DND-41 (cell line): ENCODE data around the gene PPP2R2B.

Experiments used
- EZH2 ChIP-seq: IDR thresholded peaks from 3 replicates; pipeline ENCODE4 v1.6.1; 2012; ENCODE audit warnings: borderline replicate concordance, low read depth, mild to moderate bottlenecking, moderate library complexity, low read length, inconsistent platforms; ENCODE audit not compliant: severe bottlenecking
- TF ChIP-seq, protein P1 (sequence below): IDR thresholded peaks from 2 replicates; pipeline ENCODE4 v1.5.1; 2012; ENCODE audit warnings: borderline replicate concordance, low read length, moderate library complexity, mild to moderate bottlenecking; ENCODE audit not compliant: poor library complexity, severe bottlenecking; ENCODE audit errors: extremely low read depth

DNA sequence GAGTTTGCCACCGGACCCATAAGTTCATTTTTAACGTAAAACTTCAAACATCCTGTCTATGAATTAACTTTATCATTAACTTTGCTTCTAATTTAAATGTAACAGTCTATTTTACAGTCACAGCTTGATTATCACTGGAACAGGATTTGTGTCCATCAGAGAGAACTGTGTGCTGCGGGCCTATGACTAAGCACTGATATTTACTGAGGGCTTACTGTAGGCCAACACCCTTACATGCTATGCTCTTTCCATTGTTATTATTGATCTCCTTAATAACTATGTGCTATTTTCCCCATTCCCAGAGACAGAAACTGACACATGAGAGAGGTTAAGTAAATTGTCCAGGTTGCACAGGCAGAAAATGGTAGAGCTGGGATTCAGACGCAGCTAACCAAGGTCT, 338.6 kb downstream of the PPP2R2B start:
- no peak for TF ChIP-seq EZH2
- TF ChIP-seq, protein P1, sequence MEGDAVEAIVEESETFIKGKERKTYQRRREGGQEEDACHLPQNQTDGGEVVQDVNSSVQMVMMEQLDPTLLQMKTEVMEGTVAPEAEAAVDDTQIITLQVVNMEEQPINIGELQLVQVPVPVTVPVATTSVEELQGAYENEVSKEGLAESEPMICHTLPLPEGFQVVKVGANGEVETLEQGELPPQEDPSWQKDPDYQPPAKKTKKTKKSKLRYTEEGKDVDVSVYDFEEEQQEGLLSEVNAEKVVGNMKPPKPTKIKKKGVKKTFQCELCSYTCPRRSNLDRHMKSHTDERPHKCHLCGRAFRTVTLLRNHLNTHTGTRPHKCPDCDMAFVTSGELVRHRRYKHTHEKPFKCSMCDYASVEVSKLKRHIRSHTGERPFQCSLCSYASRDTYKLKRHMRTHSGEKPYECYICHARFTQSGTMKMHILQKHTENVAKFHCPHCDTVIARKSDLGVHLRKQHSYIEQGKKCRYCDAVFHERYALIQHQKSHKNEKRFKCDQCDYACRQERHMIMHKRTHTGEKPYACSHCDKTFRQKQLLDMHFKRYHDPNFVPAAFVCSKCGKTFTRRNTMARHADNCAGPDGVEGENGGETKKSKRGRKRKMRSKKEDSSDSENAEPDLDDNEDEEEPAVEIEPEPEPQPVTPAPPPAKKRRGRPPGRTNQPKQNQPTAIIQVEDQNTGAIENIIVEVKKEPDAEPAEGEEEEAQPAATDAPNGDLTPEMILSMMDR, result no peak
